Large intestine (tissue), 3 donors: ENCODE measurements around the gene ARRDC5. TPM values are rescaled to one million over a fixed set of nuclear protein-coding genes. Genes with fewer than 3 reads are reported as not detected.
"Not testable (repeated sequence)": the region's sequence is repeated elsewhere in the genome, so short reads cannot be mapped to it uniquely, and the experiment has no call there.

Source experiments
- DNase-seq, 2 donors: peaks; one replicate each; pipeline versions ENCODE4 v3.0.0 to v3.0.0-alpha.2; 2013
- H3K27ac ChIP-seq: one replicate; pipeline ENCODE4 v1.5.1; 2013; ENCODE audit warnings: low read length
- H3K27me3 ChIP-seq: 2 replicates; pipeline ENCODE4 v1.6.1; 2013; ENCODE audit warnings: low read length; ENCODE audit not compliant: control insufficient read depth, insufficient read depth
- H3K36me3 ChIP-seq: 2 replicates; pipeline ENCODE4 v1.6.1; 2013; ENCODE audit warnings: low read length; ENCODE audit not compliant: control insufficient read depth, insufficient read depth
- H3K4me1 ChIP-seq: one replicate; pipeline ENCODE4 v1.6.1; 2013; ENCODE audit warnings: low read length; ENCODE audit not compliant: control insufficient read depth, insufficient read depth
- H3K4me3 ChIP-seq: one replicate; pipeline ENCODE4 v1.5.1; 2013; ENCODE audit warnings: low read length
- H3K9me3 ChIP-seq: one replicate; pipeline ENCODE4 v1.6.1; 2013; ENCODE audit warnings: mild to moderate bottlenecking, low read depth, low read length, moderate library complexity; ENCODE audit not compliant: control insufficient read depth
- WGBS: methylation state at CpG from one replicate; pipeline ENCODE4 v1.1.5; 2013; ENCODE audit warnings: low lambda C conversion rate; ENCODE audit not compliant: insufficient coverage; 5-methylcytosine and 5-hydroxymethylcytosine counted together
- polyA plus RNA-seq: library from polyadenylated mRNA; unstranded; fragments of 120-200 nt; gene quantifications from one replicate; pipeline ENCODE4 v1.2.1, GENCODE V29; 2013

ARRDC5 gene
- polyA plus RNA-seq, 1 donor: 0.15 TPM

GRCh38 chr19:4851551-4852290 is 51.0 kb downstream of the ARRDC5 start:
- peaks cover 4% of the 10 kb centered on the region for H3K4me1 ChIP-seq
- DNase-seq: peak; percentile 61 to 71
- no peak overlapping the region for H3K4me3 ChIP-seq
- H3K36me3 ChIP-seq: peaks cover 70% of the 10 kb centered on the region
- no peaks in the 10 kb centered on the region for H3K27me3 ChIP-seq
- WGBS: no CpG with 5 or more reads among the region's 42 CpGs
- H3K27ac ChIP-seq: no peak overlapping the region
- no peaks in the 10 kb centered on the region for H3K9me3 ChIP-seq

DNA sequence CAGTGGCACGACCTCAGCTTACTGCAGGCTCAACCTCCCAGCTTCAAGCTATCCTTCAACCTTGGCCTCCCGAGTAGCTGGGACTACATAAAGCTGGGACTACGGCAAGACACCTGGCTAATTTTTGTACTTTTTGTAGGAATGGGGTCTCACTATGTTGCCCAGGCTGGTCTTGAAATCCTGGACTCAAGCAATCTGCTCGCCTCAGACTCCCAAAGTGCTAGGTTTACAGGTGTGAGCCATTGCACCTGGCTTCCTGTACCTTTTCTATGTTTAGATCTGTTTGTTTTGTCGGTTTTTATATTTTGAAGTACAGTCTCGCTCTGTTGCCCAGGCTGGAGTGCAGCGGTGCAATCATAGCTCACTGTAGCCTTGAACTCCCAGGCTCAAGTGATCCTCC is 53.7 kb downstream of the ARRDC5 start:
- peaks cover 12% of the 10 kb centered on the region for H3K4me1 ChIP-seq
- H3K9me3 ChIP-seq: no peaks in the 10 kb centered on the region
- no peaks in the 10 kb centered on the region for H3K27me3 ChIP-seq
- no CpG with 5 or more reads among the region's 7 CpGs for WGBS
- H3K36me3 ChIP-seq: peaks cover 69% of the 10 kb centered on the region
- no peak overlapping the region for H3K27ac ChIP-seq
- DNase-seq: no peak
- no peak overlapping the region for H3K4me3 ChIP-seq

GRCh38 chr19:4847190-4847973 is 55.3 kb downstream of the ARRDC5 start:
- DNase-seq: no peak
- H3K4me1 ChIP-seq: peaks cover 15% of the 10 kb centered on the region
- H3K27me3 ChIP-seq: no peaks in the 10 kb centered on the region
- no peak overlapping the region for H3K4me3 ChIP-seq
- no peaks in the 10 kb centered on the region for H3K9me3 ChIP-seq
- peaks cover 71% of the 10 kb centered on the region for H3K36me3 ChIP-seq
- no peak overlapping the region for H3K27ac ChIP-seq
- WGBS: no CpG with 5 or more reads among the region's 23 CpGs

DNA sequence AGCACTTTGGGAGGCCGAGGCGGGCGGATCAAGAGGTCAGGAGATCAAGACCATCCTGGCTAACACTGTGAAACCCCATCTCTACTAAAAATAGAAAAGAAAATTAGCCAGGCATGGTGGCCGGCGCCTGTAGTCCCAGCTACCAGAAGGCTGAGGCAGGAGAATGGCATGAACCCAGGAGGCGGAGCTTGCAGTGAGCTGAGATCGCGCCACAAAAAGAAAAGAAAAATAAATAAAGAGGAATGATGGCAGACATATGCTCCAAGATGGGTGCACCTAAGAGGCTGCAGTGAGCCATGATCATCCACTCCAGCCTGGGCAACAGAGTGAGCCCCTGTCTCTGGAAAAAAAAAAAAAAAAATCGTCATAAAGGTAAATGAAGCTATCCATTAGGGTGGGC is 56.7 kb downstream of the ARRDC5 start:
- H3K27me3 ChIP-seq, H3K4me3 ChIP-seq, DNase-seq, H3K9me3 ChIP-seq, H3K27ac ChIP-seq: not testable (repeated sequence)
- WGBS: no CpG with 5 or more reads among the region's 9 CpGs
- H3K4me1 ChIP-seq: peaks cover 16% of the 10 kb centered on the region
- peaks cover 67% of the 10 kb centered on the region for H3K36me3 ChIP-seq

- no peaks in the 10 kb centered on the region for H3K27me3 ChIP-seq
- peaks cover 16% of the 10 kb centered on the region for H3K4me1 ChIP-seq
- H3K27ac ChIP-seq: peak overlapping the region; percentile 17
- no CpG with 5 or more reads among the region's 10 CpGs for WGBS
- DNase-seq: peak in 1 of 2 donors; percentile 69
- no peak overlapping the region for H3K4me3 ChIP-seq
- no peaks in the 10 kb centered on the region for H3K9me3 ChIP-seq
- peaks cover 66% of the 10 kb centered on the region for H3K36me3 ChIP-seq
Measured at GRCh38 chr19:4844348-4845179, 58.1 kb downstream of the ARRDC5 start.

DNA sequence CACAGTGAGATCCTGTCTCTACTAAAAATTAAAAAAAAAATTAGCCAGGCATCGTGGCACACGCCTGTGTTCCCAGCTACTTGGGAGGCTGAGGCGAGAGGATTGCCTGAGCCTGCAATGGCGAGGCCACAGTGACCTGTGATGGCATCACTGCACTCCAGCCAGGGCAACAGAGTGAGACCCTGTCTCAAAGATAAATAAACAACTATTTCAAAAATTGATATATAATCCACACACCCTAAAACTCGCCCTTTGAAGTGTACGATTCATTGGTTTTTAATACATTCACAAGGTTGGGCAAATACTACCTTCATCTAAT is 59.1 kb downstream of the ARRDC5 start:
- 100% methylated on average over 2 of the region's 6 CpGs for WGBS

More for the DNA sequence above, 59.1 kb downstream of the ARRDC5 start:
- H3K4me3 ChIP-seq: no peak overlapping the region
- peak overlapping the region; percentile 8 for H3K27ac ChIP-seq
- no peak for DNase-seq
- peaks cover 66% of the 10 kb centered on the region for H3K36me3 ChIP-seq
- peaks cover 16% of the 10 kb centered on the region for H3K4me1 ChIP-seq
- H3K27me3 ChIP-seq: no peaks in the 10 kb centered on the region
- H3K9me3 ChIP-seq: no peaks in the 10 kb centered on the region

Other genes with a start within 250 kb of the ARRDC5 start
- gene MYDGF, start 232.6 kb downstream of the ARRDC5 start, polyA plus RNA-seq: 103 TPM
- 34.7 TPM for gene DPP9, start 179.1 kb downstream of the ARRDC5 start, polyA plus RNA-seq
- gene FEM1A, start 111.2 kb downstream of the ARRDC5 start, polyA plus RNA-seq: 1.7 TPM
- gene TICAM1, start 71.2 kb downstream of the ARRDC5 start, polyA plus RNA-seq: 16.1 TPM
- 122 TPM for gene PLIN3, start 35.2 kb downstream of the ARRDC5 start, polyA plus RNA-seq
- 17.7 TPM for gene UHRF1, start 6.6 kb upstream of the ARRDC5 start, polyA plus RNA-seq
- 13.7 TPM for gene KDM4B, start 66.2 kb upstream of the ARRDC5 start, polyA plus RNA-seq